Epithelial cell of proximal tubule (primary cell): ENCODE measurements around the gene SMAD6. TPM values are rescaled to one million over a fixed set of nuclear protein-coding genes. Genes with fewer than 3 reads are reported as not detected.

ENCODE experiments used
- DNase-seq: peaks from one replicate; pipeline ENCODE4 v3.0.0-alpha.2; 2011; ENCODE audit warnings: low read depth
- H3K4me3 ChIP-seq: 2 replicates; pipeline ENCODE4 v1.5.1; 2011; ENCODE audit warnings: low read depth, mild to moderate bottlenecking, low read length
- total RNA-seq: library from RNA; depleted of rRNA; stranded (reverse); fragments of >200 nt; gene quantifications from 2 replicates; pipeline ENCODE4 v1.2.3, GENCODE V29; 2015
- TF ChIP-seq, protein P1 (sequence below): conservative IDR thresholded peaks from 2 replicates; pipeline ENCODE4 v1.5.1; 2012; ENCODE audit warnings: low read depth, mild to moderate bottlenecking, low read length

Gene SMAD6
- total RNA-seq, 1 donor from 2014 or later, result 22.1 TPM

DNA sequence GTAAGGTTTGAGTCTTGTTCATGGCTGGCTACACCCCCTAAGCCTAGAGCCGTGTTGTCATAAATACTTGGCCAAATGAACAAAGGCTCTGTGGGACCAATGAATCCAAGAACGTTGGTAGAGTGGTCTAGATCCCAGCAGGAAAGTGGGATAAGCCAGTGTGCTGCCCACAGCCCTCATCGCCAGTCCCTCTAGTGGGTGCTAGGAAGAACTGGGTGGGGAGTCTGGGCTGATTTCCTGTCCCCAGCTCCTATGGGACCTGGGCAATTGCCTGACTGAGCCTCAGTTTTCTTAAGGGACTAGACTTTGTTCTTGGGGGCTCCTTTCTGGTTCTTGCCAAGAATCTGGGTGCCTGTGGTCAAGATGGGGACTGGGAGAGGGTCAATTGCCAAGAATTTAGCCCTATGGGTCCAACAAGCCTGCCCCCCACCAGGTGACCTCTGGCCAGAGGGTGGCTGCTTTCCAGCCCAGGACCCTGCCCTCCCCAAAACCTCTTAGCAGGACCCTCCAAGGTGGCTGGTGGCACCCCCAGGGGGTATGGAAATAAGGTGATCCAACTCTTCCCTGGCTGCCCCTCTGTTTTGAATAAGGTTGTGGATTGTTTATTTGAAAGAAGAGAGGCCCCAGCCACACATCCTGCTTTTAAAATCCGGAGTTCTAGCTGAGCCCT is 42.7 kb downstream of the SMAD6 start:
- TF ChIP-seq, protein P1, sequence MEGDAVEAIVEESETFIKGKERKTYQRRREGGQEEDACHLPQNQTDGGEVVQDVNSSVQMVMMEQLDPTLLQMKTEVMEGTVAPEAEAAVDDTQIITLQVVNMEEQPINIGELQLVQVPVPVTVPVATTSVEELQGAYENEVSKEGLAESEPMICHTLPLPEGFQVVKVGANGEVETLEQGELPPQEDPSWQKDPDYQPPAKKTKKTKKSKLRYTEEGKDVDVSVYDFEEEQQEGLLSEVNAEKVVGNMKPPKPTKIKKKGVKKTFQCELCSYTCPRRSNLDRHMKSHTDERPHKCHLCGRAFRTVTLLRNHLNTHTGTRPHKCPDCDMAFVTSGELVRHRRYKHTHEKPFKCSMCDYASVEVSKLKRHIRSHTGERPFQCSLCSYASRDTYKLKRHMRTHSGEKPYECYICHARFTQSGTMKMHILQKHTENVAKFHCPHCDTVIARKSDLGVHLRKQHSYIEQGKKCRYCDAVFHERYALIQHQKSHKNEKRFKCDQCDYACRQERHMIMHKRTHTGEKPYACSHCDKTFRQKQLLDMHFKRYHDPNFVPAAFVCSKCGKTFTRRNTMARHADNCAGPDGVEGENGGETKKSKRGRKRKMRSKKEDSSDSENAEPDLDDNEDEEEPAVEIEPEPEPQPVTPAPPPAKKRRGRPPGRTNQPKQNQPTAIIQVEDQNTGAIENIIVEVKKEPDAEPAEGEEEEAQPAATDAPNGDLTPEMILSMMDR, result no peak
- H3K4me3 ChIP-seq, result no peak overlapping the region
- no peak for DNase-seq

DNA sequence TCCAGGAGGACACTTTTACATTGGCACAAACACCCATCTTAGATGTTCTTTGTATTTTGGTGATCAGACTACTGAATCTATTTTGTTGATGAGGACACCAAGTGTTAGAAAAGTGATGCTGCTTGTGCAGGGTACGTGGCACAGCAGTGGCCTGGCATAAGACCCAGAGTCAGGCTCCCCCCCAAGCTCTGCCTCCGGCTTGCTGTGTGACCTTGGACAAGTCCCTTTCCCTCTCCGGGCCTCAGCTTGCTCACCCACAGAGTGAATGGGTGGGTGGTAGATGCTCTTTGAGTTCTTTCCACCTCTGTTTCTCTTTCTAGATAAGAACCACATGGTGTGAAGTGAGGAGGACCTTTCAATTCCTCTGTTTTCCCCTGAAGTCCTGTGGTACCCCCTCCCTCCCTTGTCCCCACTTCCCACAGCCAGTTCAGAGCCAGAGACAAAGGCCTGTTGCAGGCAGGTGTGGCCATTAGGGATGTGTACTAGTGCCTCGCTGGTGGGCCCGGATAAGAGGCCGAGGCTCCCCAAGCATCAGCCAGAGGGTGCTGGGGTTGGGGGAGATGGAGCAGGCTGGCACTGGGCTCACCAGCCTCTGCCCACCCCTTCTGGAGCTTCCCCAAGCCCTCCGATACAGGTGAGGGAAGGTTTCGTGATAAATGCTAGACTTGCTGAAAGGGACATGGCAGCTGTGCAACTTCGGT is 43.6 kb downstream of the SMAD6 start:
- DNase-seq, result no peak
- H3K4me3 ChIP-seq, result no peak overlapping the region
- TF ChIP-seq, protein P1, result no peak

DNA sequence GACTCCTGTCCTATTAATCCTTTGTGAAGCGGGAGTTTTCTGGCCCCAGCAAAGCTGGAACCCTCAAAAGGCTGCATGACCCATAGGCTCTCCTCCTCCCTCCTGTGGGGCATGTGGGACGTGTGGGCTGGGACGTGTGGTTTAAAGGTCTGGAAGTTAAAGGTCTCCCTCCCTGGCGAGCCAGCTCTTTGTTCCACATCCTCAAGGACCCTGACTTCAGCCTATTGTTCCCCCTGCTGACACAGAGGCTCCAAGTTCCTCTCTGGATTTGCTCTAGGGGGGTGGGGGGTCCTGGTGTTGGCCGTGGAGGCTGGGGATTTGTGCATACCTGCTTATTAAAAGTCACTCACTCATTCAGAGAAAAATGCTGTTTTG is 44.2 kb downstream of the SMAD6 start:
- no peak overlapping the region for H3K4me3 ChIP-seq
- DNase-seq, result no peak
- TF ChIP-seq, protein P1, result no peak

DNA sequence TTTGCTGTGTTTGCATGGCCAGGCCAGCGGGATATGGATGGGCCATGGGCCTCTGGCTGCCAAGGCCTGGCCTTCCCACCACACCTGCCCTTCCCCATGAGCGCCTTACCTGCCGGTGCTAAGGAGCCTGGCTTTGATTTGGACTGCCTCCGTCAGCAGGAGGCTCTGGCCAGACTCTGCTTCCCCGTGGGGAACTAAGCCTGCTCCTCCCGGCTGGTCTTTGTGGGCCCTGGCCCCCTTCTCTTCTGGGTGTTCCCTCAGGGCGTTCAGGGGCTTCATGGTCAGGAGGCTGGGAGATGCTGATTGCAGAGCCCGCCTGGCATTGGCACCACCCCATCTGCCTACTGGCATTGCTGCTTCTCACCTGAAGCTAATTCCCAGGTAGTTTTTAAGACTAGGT is 45.2 kb downstream of the SMAD6 start:
- DNase-seq, result no peak
- TF ChIP-seq, protein P1, result no peak

DNA sequence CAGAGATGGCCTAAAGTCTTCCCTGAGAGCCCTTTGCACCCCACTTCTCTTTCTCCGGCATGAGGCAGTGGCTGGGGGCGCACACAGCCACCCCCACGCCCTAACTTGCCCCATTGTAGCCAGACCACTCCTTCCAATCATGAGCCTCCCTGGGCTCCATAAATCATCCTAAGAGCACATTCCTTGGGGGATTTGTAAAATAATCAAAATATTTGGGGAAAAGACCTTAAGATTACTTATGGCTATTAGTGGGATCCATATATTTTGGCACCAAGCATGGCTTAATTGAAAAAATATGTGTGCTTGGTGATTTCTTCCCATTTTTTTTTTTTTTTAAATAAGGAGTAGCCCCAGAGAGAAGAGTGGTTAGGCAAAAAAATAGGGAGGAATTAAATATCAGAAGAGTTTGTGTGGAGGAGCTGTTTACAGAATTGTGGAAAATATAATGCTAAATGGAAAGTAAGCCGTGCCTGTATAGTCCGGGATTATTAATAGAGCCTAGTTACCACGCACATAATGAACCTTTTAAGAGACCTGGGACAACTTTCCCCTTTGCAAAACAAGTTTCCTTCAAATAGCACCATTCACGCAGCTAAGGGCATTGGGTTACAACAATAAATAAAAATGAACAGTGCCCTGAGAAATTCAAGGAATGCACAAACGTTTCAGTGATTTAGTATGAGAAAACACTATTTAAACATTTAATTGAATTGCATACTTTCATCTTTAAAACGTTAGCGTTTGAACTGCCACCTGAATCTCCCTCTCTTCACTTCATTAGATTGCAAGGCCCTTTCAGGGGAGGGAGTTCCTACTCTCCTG is 46.1 kb downstream of the SMAD6 start:
- peak; percentile 45 for DNase-seq
- TF ChIP-seq, protein P1, result no peak
- H3K4me3 ChIP-seq, result no peak overlapping the region

More for the DNA sequence above, 45.2 kb downstream of the SMAD6 start:
- H3K4me3 ChIP-seq, result no peak overlapping the region

DNA sequence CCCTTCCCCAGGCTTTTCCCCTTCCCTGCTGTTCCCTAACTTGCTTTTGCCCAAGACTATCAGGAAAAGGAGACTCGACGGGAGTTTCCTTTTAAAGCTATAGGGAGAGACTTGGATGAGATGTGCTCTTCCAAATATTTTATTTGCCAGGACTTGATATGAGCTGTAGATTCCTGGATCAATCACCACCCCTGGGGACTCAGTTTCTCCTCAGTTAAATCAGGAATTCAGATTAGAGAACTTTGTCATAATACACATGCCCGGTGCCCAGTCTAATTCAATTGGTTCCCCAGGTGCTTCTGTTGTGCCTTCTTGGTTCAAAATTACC is 46.6 kb downstream of the SMAD6 start:
- TF ChIP-seq, protein P1, result no peak
- H3K4me3 ChIP-seq, result no peak overlapping the region
- no peak for DNase-seq
